ENCODE data around the gene ARHGEF17. TPM values are rescaled to one million over a fixed set of nuclear protein-coding genes. Genes with fewer than 3 reads are reported as not detected.

ARHGEF17 gene
- polyA plus RNA-seq, 3 donors, result 82.4 to 106 (median 98.5) TPM

DNA sequence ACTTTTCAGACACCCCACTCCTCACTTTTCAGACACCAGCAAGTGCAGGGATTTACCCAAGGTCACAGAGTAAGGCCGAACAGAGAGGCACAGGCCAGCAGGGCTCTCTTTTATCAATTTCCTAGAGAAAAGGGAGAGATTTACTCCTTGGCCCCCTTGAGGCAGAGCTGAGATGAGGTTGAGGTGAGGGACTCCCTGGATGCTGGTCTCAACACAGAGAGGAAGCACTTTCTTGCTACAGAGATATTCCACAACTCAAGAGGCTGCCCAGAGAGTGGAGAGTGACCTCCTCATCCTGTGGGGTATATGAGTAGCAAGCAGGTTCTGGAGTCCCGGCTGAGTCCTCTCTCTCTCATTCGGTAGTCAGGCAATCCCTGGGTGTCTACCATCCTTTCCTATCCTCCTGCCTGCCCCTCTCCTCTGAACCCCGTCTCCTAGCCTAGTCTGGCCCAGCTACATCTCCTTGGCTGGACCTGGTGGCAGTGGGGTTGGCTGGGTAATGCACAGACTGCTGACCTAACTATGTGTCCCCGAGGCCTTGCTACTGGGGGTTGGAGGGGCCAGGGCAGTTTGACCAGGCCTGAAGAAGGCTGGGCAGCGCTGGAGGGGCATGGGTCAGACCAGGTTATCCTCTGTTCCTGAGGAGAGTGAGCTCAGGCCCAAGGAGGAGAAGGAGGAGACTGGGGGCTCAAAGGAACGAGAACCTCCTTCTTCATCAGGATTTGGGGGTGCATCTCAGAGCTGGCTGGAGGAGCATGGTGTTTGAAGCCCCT, 1.8 kb upstream of the ARHGEF17 start:
- no peak for DNase-seq (ENCODE audit: extremely low read depth in 1 of 11, low read depth in 9 of 11, low spot score in 4 of 11)

DNA sequence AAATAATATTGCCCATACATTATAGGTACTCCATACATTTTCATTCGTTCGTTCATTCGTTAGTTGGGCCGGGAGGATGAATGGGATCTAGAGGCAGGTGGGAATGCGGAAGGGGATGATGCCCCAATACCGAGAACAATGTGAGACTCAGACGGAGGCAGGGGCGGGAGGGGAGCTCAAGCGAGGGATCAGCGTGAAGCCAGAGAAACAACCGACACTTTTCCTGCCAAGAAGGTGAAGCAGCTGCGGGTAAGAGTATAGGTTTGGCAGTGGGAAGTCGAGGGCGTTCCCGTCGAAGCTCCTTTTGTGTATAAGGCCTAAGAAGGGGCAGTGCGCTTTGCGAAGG, 1.1 kb upstream of the ARHGEF17 start:
- no peak for DNase-seq (ENCODE audit: extremely low read depth in 1 of 11, low read depth in 9 of 11, low spot score in 4 of 11)

DNA sequence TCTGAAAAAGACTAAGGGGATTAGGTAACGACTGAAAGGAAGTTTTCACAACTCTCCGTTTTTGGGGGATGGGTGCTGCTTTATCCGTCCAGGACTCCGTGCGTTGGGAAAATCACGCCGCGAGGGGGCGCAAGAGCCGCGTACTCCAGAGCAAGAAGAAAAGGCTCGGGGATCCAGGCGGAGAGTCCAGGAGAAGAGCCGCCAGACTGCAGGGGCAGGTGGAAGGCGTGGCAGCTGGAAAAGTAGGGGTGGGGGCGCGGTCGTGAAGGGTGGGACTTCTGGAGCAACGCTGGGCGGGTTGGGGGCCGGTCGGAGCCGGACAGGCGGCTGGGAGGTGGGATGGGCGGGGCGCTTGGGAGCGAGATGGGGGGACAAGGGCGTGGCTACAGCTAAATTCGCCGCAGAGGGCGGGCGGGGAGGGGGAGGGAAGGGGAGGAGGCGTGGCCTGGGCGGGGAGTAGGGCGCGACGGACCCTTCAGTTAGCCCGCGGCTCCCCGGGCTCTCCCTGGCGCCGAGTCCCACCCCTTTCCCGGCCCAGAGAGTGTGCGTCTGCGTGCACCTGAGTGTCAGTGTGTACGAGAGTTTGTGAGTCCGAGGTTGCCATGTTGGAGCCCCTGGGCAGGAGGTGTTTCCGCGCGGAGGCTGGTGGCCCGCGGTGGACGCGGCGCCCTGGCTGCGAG, 613 bp upstream of the ARHGEF17 start:
- peak; percentile 93 to 98 (median 97) for DNase-seq (ENCODE audit: extremely low read depth in 1 of 11, low read depth in 9 of 11, low spot score in 4 of 11)

DNA sequence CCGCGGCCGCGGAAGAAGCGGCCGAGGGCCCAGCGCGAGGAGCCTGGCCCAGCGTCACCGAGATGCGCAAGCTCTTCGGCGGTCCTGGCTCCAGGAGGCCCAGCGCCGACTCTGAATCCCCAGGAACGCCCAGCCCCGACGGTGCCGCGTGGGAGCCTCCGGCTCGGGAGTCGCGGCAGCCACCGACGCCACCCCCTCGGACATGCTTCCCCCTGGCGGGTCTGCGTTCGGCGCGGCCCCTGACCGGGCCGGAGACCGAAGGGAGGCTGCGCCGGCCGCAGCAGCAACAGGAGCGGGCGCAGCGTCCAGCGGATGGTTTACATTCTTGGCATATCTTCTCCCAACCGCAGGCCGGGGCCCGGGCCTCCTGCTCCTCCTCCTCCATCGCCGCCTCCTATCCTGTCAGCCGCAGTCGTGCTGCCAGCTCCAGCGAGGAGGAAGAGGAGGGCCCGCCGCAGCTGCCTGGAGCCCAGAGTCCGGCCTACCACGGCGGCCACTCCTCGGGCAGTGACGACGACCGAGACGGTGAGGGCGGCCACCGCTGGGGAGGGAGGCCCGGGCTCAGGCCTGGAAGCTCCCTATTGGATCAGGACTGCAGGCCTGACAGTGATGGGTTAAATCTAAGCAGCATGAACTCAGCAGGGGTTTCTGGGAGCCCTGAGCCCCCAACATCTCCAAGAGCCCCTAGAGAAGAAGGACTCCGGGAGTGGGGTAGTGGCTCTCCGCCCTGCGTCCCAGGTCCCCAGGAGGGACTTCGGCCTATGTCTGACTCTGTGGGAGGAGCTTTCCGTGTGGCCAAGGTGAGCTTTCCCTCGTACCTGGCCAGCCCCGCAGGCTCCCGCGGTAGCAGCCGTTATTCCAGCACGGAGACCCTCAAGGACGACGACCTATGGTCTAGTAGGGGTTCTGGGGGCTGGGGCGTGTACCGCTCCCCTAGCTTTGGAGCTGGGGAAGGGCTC, 1.2 kb downstream of the ARHGEF17 start:
- DNase-seq (ENCODE audit: extremely low read depth in 1 of 11, low read depth in 9 of 11, low spot score in 4 of 11), result peak in 4 of 11 donors; percentile 70 to 85 (median 74)

DNA sequence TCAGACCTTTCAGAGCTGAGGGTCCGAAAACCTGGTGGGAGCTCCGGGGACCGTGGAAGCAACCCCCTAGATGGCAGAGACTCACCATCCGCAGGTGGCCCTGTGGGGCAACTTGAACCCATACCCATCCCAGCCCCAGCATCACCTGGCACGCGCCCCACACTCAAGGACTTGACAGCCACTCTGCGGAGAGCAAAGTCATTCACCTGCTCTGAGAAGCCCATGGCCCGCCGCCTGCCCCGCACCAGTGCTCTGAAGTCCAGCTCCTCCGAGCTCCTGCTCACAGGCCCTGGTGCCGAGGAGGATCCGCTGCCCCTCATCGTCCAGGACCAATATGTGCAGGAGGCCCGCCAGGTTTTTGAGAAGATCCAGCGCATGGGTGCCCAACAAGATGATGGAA, 2.0 kb downstream of the ARHGEF17 start:
- no peak for DNase-seq (ENCODE audit: extremely low read depth in 1 of 11, low read depth in 9 of 11, low spot score in 4 of 11)

DNA sequence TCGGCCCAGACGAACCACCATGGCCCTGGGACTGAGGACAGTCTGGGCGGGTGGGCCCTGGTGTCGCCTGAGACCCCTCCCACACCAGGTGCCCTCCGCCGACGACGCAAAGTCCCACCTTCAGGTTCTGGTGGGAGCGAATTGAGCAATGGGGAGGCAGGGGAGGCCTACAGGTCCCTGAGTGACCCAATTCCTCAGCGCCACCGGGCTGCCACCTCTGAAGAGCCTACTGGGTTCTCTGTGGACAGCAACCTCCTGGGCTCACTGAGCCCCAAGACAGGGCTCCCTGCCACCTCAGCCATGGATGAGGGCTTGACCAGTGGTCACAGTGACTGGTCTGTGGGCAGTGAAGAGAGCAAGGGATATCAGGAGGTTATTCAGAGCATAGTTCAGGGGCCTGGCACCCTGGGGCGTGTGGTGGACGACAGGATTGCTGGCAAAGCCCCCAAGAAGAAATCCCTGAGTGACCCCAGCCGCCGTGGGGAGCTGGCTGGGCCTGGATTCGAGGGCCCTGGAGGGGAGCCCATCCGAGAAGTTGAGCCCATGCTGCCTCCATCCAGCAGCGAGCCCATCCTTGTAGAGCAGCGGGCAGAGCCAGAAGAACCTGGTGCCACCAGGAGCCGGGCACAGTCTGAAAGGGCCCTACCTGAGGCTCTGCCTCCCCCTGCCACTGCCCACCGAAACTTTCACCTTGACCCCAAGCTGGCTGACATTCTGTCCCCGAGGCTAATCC, 2.8 kb downstream of the ARHGEF17 start:
- no peak for DNase-seq (ENCODE audit: extremely low read depth in 1 of 11, low read depth in 9 of 11, low spot score in 4 of 11)

DNA sequence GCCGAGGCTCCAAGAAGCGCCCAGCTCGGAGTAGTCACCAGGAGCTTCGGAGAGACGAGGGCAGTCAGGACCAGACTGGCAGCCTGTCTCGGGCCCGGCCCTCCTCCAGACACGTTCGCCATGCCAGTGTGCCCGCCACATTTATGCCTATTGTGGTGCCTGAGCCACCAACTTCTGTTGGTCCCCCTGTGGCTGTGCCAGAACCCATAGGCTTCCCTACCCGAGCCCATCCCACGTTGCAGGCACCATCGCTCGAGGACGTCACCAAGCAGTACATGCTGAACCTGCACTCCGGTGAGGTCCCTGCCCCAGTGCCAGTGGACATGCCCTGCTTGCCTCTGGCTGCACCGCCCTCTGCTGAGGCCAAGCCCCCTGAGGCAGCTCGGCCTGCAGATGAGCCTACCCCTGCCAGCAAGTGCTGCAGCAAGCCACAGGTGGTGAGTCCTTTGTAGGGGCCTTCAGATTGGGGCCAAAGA, 3.4 kb downstream of the ARHGEF17 start:
- no peak for DNase-seq (ENCODE audit: extremely low read depth in 1 of 11, low read depth in 9 of 11, low spot score in 4 of 11)

DNA sequence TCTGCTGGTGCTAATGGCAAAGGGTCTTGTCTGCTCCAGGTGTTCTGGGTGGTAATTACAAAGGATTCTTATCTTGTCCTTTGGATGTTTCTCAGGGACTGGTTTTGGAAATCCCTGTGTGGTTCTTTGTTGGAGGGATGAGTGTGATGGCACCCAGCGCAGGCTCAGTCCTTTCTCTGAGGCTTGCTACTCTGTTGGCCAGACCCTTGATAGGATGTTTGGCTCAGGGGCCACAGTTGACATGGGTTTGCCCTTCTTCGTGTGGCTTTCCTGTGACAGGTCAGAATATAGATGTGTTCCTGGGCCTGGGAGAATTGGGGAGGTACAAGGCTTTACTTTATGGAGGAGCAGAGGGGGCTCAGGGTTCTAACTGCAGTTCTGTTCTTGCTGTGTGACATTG, 4.0 kb downstream of the ARHGEF17 start:
- DNase-seq (ENCODE audit: extremely low read depth in 1 of 11, low read depth in 9 of 11, low spot score in 4 of 11), result no peak

DNA sequence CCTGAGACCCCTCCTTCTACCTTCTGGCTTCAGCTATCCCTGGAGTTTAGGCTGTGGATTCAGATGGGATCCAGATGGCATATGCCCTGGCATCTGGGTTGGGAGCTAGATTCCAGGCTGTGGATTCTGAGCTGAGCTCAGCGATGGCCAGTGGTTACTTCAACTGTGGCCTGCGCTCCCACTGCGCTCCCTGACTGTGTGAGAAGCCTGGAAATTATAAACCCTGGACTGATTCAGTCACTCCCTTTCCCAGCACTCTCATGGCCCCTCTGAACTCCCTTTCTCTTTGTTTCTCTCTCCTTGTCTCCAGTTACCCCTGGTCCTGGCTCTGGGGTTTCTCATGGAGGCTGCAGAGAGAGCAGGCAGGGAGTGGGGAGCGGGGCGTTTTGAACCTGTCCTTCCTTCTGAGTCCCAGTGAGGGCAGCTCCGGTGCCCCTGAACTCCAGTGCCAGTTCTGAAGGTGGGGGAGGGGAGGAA, 4.8 kb downstream of the ARHGEF17 start:
- DNase-seq (ENCODE audit: extremely low read depth in 1 of 11, low read depth in 9 of 11, low spot score in 4 of 11), result peak in 1 of 11 donors; percentile 38

DNA sequence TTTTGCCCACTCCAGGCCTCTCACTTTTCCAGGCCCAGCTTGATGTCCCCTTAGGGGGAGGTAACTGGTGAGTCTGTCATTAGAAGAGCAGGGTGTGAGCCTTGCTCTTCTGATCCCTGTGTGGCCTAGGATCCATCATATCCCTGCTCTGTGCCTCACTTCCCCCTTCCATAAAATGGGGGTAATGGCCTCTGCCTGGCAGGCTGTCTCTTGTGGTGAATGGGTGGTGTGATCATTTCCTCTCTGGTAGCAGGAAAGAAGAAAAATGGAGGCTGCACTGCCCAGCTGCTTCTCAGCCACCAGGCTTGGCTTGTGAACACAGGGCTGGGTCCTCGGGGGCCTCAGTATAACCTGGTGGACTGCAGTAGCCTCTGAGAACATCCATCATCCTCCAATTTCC, 5.6 kb downstream of the ARHGEF17 start:
- DNase-seq (ENCODE audit: extremely low read depth in 1 of 11, low read depth in 9 of 11, low spot score in 4 of 11), result no peak

DNA sequence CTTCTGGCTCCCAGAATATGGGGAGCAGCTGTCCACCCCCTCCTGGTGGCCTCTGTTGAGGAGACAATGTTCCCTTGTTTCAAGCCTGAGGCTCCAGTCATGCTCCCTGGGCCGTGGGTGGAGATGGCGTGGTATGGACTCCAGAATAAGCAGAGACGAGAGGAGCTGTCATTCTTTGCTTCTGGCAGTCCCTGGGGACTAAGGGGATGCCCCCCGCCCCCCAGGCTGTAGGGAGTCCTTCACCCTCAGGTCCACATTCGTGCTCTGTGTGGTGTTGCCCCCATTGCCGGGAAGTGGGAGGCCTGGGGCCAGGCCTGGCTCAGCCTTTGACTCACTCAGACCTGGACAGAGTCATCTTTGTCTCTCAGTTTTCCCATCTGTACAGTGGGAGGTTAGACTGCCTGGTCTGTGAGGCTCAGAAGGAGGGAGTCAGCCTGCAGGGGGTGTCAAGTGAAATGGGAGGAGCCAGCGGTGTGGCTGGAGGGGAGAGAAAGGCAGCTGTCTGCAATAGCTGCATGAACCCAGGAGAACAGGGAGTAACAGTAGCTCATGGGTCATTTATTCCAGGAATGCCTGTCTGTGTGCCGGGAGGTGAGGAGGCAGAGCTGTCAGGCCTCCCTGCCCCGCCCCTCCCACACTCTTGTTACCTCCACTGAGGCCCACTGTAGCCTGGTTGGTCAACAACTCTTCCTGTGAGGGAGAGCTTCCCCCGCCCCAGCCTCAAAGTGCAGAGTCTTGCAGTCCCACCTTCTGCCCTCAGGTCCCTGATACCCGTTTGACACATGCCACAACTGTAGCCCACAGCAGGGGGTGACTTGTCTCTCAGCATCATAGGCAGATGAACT, 6.3 kb downstream of the ARHGEF17 start:
- DNase-seq (ENCODE audit: extremely low read depth in 1 of 11, low read depth in 9 of 11, low spot score in 4 of 11), result peak in 6 of 11 donors; percentile 76 to 87 (median 85)

DNA sequence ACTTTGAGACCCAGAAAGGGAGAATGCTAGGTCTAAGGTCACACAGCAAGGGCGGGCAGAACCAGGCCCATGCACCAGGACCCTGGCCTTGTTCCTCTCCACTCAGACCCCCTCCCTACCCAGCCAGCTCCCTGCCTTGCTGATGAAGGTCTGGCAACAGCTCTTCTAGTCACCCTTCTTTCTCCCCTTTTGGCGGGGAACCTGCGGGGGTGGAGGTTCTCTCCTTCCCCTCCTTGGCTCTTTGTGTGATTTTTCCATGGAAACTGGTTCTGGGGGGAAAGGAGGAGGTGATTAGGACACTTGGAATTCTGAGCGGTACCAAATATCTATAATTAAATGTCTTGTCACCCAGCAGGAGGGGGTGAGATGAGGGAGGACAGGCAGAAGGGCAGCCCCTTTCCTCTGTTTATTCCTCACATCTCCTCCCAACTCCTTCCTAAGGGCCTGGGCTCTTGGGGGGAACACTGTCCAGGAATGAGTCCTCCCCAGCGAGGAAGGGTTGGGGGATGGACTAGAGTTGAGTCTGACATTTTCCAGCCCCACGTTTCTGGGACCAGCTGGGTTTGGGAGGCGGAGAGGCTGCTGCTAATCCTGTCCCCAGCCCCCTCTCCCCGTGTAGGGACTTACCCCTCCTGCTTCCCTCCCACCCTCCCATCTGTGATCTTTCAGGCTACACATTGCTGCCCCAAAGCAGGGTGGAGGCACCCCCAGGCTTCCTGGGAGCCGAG, 7.4 kb downstream of the ARHGEF17 start:
- DNase-seq (ENCODE audit: extremely low read depth in 1 of 11, low read depth in 9 of 11, low spot score in 4 of 11), result no peak

DNA sequence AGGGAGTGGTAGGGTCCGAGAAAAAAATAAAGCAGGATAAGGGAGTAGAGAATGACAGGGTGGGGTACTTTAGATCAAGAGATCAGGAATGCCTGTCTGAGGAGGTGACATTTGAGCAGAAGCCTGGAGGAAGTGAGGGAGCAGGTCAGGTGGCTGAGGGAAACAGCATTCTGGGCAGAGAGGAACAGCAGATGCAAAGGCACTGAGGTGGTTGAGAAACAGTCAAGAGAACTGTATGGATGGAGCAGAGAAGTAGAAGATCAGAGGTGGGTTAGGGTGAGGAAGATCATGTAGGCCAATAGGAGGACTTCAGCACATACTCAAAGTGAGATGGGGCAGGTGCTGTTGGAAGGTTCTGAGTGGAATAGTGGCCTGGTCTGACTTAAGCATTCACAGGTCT, 8.3 kb downstream of the ARHGEF17 start:
- DNase-seq (ENCODE audit: extremely low read depth in 1 of 11, low read depth in 9 of 11, low spot score in 4 of 11), result no peak

DNA sequence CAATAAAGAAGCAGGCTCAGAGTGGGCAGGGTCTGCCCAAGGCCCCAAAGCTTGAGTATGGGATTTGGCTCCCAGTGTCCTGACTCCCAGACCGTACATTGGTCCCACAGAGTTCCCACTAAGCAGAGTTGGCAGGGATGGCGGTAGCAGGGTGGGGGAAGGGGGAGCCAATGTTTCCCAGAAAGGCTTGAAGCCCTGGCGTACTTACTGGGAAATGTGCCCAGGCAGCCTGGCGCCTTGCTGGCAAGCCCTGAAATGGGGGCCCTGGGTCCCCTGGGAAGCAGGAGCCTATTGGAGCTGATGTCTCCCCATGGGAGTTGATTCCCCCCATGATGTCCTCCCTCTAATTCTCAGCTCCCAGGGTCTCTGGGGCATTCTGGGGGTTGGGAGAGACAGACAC, 9.3 kb downstream of the ARHGEF17 start:
- DNase-seq (ENCODE audit: extremely low read depth in 1 of 11, low read depth in 9 of 11, low spot score in 4 of 11), result no peak

DNA sequence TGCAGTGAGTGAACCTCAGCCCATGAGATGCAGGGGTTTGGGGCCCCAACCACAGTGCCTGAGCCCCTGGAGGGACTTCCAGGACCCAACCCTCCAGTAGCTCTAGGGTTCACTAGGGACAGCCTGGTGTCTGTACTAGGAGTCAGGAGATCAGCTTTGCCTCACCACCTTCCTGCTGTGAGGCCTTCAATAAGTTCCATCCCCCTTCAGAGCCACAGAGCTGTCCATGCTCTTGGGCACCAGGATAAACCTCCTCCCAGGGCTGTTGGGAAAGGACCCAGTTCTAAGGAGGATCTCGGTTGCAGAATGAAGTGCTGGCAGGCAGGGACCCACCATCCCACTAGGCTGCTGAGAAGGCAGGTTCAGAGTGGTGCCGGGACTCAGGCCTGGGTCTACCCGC, 9.7 kb downstream of the ARHGEF17 start:
- no peak for DNase-seq (ENCODE audit: extremely low read depth in 1 of 11, low read depth in 9 of 11, low spot score in 4 of 11)

DNA sequence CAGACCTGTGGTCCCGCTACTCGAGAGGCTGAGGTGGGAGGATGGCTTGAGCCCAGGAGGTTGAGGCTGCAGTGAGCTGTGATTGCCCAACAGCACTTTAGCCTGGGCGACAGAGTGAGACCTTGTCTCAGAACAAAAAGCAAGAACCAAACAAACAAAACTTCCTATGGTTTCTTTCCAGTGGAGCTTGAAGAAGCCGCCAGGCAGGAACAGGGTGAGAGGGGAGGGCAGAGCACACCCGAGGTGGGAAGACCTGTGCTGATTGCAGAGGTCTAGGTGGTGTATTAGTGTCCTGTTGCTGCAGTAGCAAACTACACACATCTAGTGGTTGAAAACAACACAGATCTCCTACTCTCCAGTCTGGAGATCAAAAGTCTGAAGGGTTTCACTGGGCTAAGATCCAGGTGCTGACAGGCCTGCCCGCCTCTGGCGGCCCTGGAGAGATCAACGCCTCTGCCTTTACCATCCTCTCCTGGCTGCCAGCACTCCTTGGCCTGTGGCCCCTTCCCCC, 10.5 kb downstream of the ARHGEF17 start:
- no peak for DNase-seq (ENCODE audit: extremely low read depth in 1 of 11, low read depth in 9 of 11, low spot score in 4 of 11)

Measured in renal cortex interstitium (tissue), 11 donors.